HCT116 (cell line): ENCODE data around the gene TEX19. TPM values are rescaled to one million over a fixed set of nuclear protein-coding genes. Genes with fewer than 3 reads are reported as not detected.

Experiments
- ATAC-seq: fragments of 200-7000 bp; cut with Tn5 transposase; 2 replicates; pipeline ENCODE4 v1.9.1; 2020; ENCODE audit warnings: mild to moderate bottlenecking, moderate library complexity
- BruUV-seq: library from RNA; stranded (reverse); fragments of 400-500 nt; replicated peaks from 2 replicates; lab custom pipeline; 2021; lab: Mats Ljungman, UMichigan
- CTCF ChIA-PET: fragments of 300-600 bp; sonication (Branson Sonifier 250); formaldehyde crosslinking; loops from one replicate; lab custom pipeline; 2021; ENCODE audit warnings: antibody characterized with exemption; lab: Charles Lee
- POLR2A ChIA-PET: fragments of 300-600, 350-600 bp; sonication (Branson Sonifier 250); formaldehyde crosslinking; loops from one replicate; lab custom pipeline; 2021; ENCODE audit warnings: antibody characterized with exemption; lab: Charles Lee
- RAD21 ChIA-PET, 2 experiments: fragments of 300-600 bp; sonication (Branson Sonifier 250); formaldehyde crosslinking; loops; one replicate each; lab custom pipeline; 2023; ENCODE audit warnings: low total read pairs in 2 of 2; ENCODE audit not compliant: uncharacterized antibody in 2 of 2, unreplicated experiment in 2 of 2, low non-redundant PET in 1 of 2; lab: Charles Lee
- DNase-seq: peaks from one replicate; pipeline ENCODE4 v3.0.0-alpha.2; 2010; ENCODE audit warnings: low read depth, low spot score
- H2AFZ ChIP-seq: fragments of 200-600 bp; shearing (Covaris generic), sonication (generic); 2 replicates; pipeline ENCODE4 v1.6.1; 2017; ENCODE audit warnings: low read depth, mixed run types, mixed read lengths, antibody characterized with exemption, low read length; ENCODE audit not compliant: poor library complexity, severe bottlenecking
- H3K27ac ChIP-seq: 2 replicates; pipeline ENCODE4 v1.5.1; 2012; ENCODE audit warnings: low read depth, low read length
- H3K27me3 ChIP-seq: fragments of 200-600 bp; sonication (generic); 2 replicates; pipeline ENCODE4 v1.6.1; 2016; ENCODE audit warnings: mixed run types, low read length, mixed read lengths; ENCODE audit not compliant: insufficient read depth
- H3K36me3 ChIP-seq, 2 experiments: fragments of 200-500 bp in 1 of 2; fragments of 200-600 bp in 1 of 2; sonication (Bioruptor generic) in 1 of 2; sonication (generic) in 1 of 2; 2 replicates each; pipeline versions ENCODE4 v1.5.1 to v1.6.1; 2014 to 2016; ENCODE audit warnings: low read length in 2 of 2, inconsistent platforms in 1 of 2, mixed read lengths in 1 of 2, mixed run types in 1 of 2; ENCODE audit not compliant: insufficient read depth in 2 of 2, control insufficient read depth in 1 of 2
- H3K4me1 ChIP-seq, 2 experiments: fragments of 200-600 bp in 1 of 2; sonication (generic) in 1 of 2; 2 replicates each; pipeline versions ENCODE4 v1.5.1 to v1.6.1; 2012 to 2017; ENCODE audit warnings: low read length in 2 of 2, inconsistent platforms in 1 of 2, mild to moderate bottlenecking in 1 of 2, mixed read lengths in 1 of 2, mixed run types in 1 of 2, moderate library complexity in 1 of 2; ENCODE audit not compliant: insufficient read depth in 2 of 2, control insufficient read depth in 1 of 2
- H3K4me2 ChIP-seq: fragments of 200-600 bp; sonication (generic); 2 replicates; pipeline ENCODE4 v1.6.1; 2017; ENCODE audit warnings: mixed run types, low read length, mixed read lengths
- H3K4me3 ChIP-seq, 2 experiments: fragments of 200-600 bp in 1 of 2; sonication (generic) in 1 of 2; replicated peaks in 1 of 2; 2 replicates each; pipeline ENCODE4 v1.5.1; 2011 to 2016; ENCODE audit warnings: low read length in 2 of 2, control low read depth in 1 of 2, low read depth in 1 of 2, mild to moderate bottlenecking in 1 of 2, mixed read lengths in 1 of 2, mixed run types in 1 of 2
- H3K79me2 ChIP-seq: fragments of 200-600 bp; sonication (generic); 2 replicates; pipeline ENCODE4 v1.6.1; 2017; ENCODE audit warnings: mild to moderate bottlenecking, mixed run types, low read length, moderate library complexity, mixed read lengths; ENCODE audit not compliant: insufficient read depth
- H3K9ac ChIP-seq: fragments of 200-600 bp; sonication (generic); 2 replicates; pipeline ENCODE4 v1.6.1; 2016; ENCODE audit warnings: low read length, mixed read lengths
- H3K9me2 ChIP-seq: fragments of 200-600 bp; sonication (generic), shearing (Covaris generic); 2 replicates; pipeline ENCODE4 v1.6.1; 2017; ENCODE audit warnings: mixed run types, mild to moderate bottlenecking, moderate library complexity; ENCODE audit not compliant: insufficient read depth
- H3K9me3 ChIP-seq, 2 experiments: fragments of 200-500 bp in 1 of 2; fragments of 200-600 bp in 1 of 2; sonication (Bioruptor generic) in 1 of 2; sonication (generic) in 1 of 2; 2 replicates each; pipeline ENCODE4 v1.6.1; 2014 to 2017; ENCODE audit warnings: low read length in 2 of 2, mixed read lengths in 2 of 2, inconsistent platforms in 1 of 2, low read depth in 1 of 2, mild to moderate bottlenecking in 1 of 2, mixed run types in 1 of 2, moderate library complexity in 1 of 2; ENCODE audit not compliant: control insufficient read depth in 1 of 2, insufficient read depth in 1 of 2
- H4K20me1 ChIP-seq: fragments of 200-600 bp; sonication (generic), shearing (Covaris generic); 2 replicates; pipeline ENCODE4 v1.6.1; 2017; ENCODE audit warnings: mixed run types, mild to moderate bottlenecking, moderate library complexity; ENCODE audit not compliant: insufficient read depth
- CBX3 ChIP-seq: IDR thresholded peaks from 2 replicates; pipeline ENCODE4 v1.6.1; 2012; ENCODE audit warnings: low read depth
- CEBPB ChIP-seq: IDR thresholded peaks from 2 replicates; pipeline ENCODE4 v1.6.1; 2012; ENCODE audit warnings: low read depth
- EGR1 ChIP-seq: IDR thresholded peaks from 2 replicates; pipeline ENCODE4 v1.6.1; 2012; ENCODE audit warnings: low read depth
- ELF1 ChIP-seq: IDR thresholded peaks from 2 replicates; pipeline ENCODE4 v1.6.1; 2012; ENCODE audit warnings: low read depth, borderline replicate concordance
- EZH2phosphoT487 ChIP-seq: fragments of 200-600 bp; IDR thresholded peaks from 2 replicates; pipeline ENCODE4 v1.6.1; 2018; ENCODE audit warnings: antibody characterized with exemption, borderline replicate concordance
- JUND ChIP-seq: IDR thresholded peaks from 2 replicates; pipeline ENCODE4 v1.6.1; 2012
- POLR2A ChIP-seq: IDR thresholded peaks from 2 replicates; pipeline ENCODE4 v1.7.0; 2011; ENCODE audit warnings: borderline replicate concordance; ENCODE audit not compliant: insufficient read depth, insufficient read length; ENCODE audit errors: extremely low read depth
- RAD21 ChIP-seq: IDR thresholded peaks from 2 replicates; pipeline ENCODE4 v1.6.1; 2012; ENCODE audit warnings: low read depth, mild to moderate bottlenecking
- SIN3A ChIP-seq: IDR thresholded peaks from 2 replicates; pipeline ENCODE4 v1.6.1; 2012; ENCODE audit warnings: low read depth
- TCF7L2 ChIP-seq: IDR thresholded peaks from 2 replicates; pipeline ENCODE4 v1.7.0; 2011; ENCODE audit warnings: borderline replicate concordance, inconsistent platforms; ENCODE audit not compliant: insufficient read depth, insufficient read length; ENCODE audit errors: extremely low read depth
- ZBTB33 ChIP-seq: IDR thresholded peaks from 2 replicates; pipeline ENCODE4 v1.6.1; 2011; ENCODE audit warnings: mild to moderate bottlenecking, low read length, moderate library complexity; ENCODE audit not compliant: insufficient replicate concordance; ENCODE audit errors: extremely low read depth
- ZFX ChIP-seq: fragments of 450-650 bp; IDR thresholded peaks from 2 replicates; pipeline ENCODE4 v1.6.1; 2017
- ZNF274 ChIP-seq: fragments of 200-500 bp; sonication (Bioruptor generic); IDR thresholded peaks from 2 replicates; pipeline ENCODE4 v1.6.1; 2014; ENCODE audit warnings: mild to moderate bottlenecking, low read depth, low read length, inconsistent platforms
- intact Hi-C: fragments of 100-400 bp; cut with micrococcal nuclease; formaldehyde crosslinking; loops from 2 replicates; pipeline ENCODE4 v1.10.0; 2022
- total RNA-seq: library from RNA; stranded (reverse); gene quantifications from one replicate; pipeline ENCODE4 v1.2.1, GENCODE V29; 2021; ENCODE audit not compliant: unreplicated experiment
- TF ChIP-seq, protein P1 (sequence below): IDR thresholded peaks from 2 replicates; pipeline ENCODE4 v1.6.1; 2012
- TF ChIP-seq, protein P2 (sequence below): IDR thresholded peaks from 2 replicates; pipeline ENCODE4 v1.6.1; 2012; ENCODE audit warnings: low read depth

The TEX19 gene
- total RNA-seq, 1 experiment from 2014 or later = 2.1 TPM

- Histone ChIP-seq H3K79me2 (no peaks in the 10 kb centered on the region), H3K4me3 (no peak overlapping the region), H3K4me2 (no peak overlapping the region), H4K20me1 (no peaks in the 10 kb centered on the region), H3K27ac (no peak overlapping the region), H2AFZ (no peak overlapping the region), H3K27me3 (no peaks in the 10 kb centered on the region), H3K9me2 (no peaks in the 10 kb centered on the region), H3K9ac (no peak overlapping the region), H3K9me3 (no peaks in the 10 kb centered on the region), H3K4me1 (no peaks in the 10 kb centered on the region), H3K36me3 (no peaks in the 10 kb centered on the region)
- ChIA-PET CTCF (no interaction called here), RAD21 (interaction anchor here in 1 of 2 experiments (0.7 kb wide), 1 partner anchor 252 kb away, joined by 5 read pairs; no protein-coding TSS in a partner anchor), POLR2A (no interaction called here)
- TF ChIP-seq POLR2A = no peak
- no peak for TF ChIP-seq EGR1
- TF ChIP-seq ZBTB33 = no peak
- TF ChIP-seq JUND = no peak
- TF ChIP-seq, protein P1, sequence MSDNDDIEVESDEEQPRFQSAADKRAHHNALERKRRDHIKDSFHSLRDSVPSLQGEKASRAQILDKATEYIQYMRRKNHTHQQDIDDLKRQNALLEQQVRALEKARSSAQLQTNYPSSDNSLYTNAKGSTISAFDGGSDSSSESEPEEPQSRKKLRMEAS = no peak
- TF ChIP-seq RAD21 = no peak
- TF ChIP-seq CBX3 = no peak
- TF ChIP-seq ELF1 = no peak
- TF ChIP-seq EZH2phosphoT487 = no peak
- TF ChIP-seq CEBPB = no peak
- TF ChIP-seq SIN3A = no peak
- TF ChIP-seq ZFX = no peak
- TF ChIP-seq ZNF274 = no peak
- TF ChIP-seq, protein P2, sequence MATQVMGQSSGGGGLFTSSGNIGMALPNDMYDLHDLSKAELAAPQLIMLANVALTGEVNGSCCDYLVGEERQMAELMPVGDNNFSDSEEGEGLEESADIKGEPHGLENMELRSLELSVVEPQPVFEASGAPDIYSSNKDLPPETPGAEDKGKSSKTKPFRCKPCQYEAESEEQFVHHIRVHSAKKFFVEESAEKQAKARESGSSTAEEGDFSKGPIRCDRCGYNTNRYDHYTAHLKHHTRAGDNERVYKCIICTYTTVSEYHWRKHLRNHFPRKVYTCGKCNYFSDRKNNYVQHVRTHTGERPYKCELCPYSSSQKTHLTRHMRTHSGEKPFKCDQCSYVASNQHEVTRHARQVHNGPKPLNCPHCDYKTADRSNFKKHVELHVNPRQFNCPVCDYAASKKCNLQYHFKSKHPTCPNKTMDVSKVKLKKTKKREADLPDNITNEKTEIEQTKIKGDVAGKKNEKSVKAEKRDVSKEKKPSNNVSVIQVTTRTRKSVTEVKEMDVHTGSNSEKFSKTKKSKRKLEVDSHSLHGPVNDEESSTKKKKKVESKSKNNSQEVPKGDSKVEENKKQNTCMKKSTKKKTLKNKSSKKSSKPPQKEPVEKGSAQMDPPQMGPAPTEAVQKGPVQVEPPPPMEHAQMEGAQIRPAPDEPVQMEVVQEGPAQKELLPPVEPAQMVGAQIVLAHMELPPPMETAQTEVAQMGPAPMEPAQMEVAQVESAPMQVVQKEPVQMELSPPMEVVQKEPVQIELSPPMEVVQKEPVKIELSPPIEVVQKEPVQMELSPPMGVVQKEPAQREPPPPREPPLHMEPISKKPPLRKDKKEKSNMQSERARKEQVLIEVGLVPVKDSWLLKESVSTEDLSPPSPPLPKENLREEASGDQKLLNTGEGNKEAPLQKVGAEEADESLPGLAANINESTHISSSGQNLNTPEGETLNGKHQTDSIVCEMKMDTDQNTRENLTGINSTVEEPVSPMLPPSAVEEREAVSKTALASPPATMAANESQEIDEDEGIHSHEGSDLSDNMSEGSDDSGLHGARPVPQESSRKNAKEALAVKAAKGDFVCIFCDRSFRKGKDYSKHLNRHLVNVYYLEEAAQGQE = no peak
- no peak for TF ChIP-seq TCF7L2
- no peak for DNase-seq
- BruUV-seq = no TSS peak
- intact Hi-C loops = no loop called here
- peak; percentile 21; the same call in 1 of the 2 replicates for ATAC-seq
These were observed 16.5 kb downstream of the TEX19 start for GRCh38 chr17:82375359-82376041.
